SIG-M5 treated with dmso at 0.1 percent for 504 hours (cell line): ENCODE measurements around the gene CCDC83.
"Not testable (repeated sequence)": the region's sequence is repeated elsewhere in the genome, so short reads cannot be mapped to it uniquely, and the experiment has no call there.

Experiments
- DNase-seq: peaks from one replicate; lab custom pipeline; 2025; ENCODE audit not compliant: unreplicated experiment; lab: John Stamatoyannopoulos, UW

CCDC83 gene

DNA sequence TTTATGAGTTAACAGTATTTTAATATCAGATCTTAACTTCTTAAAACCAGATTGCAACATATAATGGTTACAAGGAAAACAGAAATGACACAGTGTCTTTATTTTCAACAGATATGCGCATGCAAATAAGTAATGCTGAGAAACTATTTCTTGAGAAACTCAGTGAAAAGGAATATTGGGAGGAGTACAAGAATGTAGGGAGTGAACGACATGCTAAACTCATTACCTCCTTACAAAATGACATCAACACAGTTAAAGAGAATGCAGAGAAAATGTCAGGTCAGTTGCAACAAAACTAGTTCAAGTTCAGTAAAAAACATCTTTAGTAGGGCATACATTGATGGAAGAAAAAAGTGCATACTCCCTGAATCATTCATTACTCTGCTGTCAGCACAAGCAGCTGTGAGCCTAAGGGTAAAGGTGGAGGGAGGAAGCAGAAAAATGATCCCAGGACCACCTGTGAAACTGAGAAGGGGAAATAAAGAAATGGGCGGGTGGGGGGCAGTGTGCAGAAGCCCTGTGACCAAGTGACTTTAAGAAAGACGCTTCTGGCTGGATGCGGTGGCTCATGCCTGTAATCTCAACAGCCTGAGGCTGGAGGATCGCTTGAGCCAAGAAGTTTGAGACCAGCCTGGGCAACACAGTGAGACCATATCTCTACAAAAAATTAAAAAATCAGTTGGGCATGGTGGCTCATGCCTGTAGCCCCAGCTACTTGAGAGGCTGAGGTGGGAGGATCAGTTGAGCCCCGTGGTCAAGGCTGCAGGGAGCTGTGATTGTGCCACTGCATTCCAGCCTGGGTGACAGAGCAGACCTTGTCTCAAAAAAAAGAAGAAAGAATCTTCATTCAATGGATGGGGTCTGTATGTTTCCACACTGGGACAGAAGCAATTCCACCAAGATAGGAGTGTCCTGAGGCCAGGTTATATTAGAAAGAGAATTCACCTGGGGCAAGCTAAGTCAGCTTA is 31.2 kb downstream of the CCDC83 start:
- no peak for DNase-seq

GRCh38 chr11:85889108-85889507 is 33.9 kb downstream of the CCDC83 start:
- DNase-seq: no peak

DNA sequence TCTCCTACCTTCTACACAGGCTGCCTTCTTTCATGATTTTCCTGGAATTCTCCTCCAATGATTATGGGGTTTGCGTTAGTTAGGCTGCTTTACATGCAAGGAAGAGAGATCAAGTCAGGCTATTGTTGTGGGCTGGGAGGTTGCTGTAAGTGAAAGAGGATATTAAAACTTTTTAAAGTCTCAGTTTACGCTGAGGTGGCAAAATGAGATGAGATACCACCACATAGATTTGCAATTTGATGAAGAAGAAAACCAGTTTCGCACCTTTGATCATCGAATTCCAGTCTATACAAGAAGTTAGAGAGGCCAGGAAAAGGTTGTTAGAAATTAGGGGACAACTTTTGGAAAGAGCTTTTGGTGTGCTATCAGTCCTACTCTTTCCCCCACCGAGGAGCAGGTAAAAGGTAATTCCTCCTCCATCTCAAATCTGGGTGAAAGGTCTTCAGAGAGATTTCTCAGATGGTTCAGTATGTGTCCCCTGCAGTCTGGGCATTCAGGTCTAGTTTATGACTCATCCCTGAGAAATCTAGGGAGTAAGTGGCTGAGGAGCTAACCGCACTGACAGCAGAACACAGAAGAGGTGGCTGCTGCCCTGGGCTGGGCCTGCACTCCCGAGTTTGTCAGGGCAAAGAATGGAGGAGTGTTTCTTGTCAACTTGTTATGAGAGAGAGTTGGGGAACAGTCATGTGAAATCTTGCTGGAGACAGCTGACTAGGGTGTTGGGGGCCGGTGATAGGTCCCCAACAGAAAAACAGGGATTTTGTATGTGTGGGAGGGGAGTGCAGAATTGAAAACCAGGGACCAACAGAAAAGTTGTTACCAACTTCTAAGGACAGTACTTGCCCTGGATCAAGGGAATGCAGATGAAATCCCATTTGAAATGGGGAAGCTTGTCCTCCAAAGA is 34.7 kb downstream of the CCDC83 start:
- peak; percentile 18 for DNase-seq

GRCh38 chr11:85893395-85893794 is 38.2 kb downstream of the CCDC83 start:
- no peak for DNase-seq

GRCh38 chr11:85896876-85897275 is 41.7 kb downstream of the CCDC83 start:
- no peak for DNase-seq

GRCh38 chr11:85898456-85898855 is 43.3 kb downstream of the CCDC83 start:
- DNase-seq: no peak

GRCh38 chr11:85902353-85902752 is 47.2 kb downstream of the CCDC83 start:
- no peak for DNase-seq

GRCh38 chr11:85903406-85903805 is 48.2 kb downstream of the CCDC83 start:
- no peak for DNase-seq

GRCh38 chr11:85903811-85904210 is 48.6 kb downstream of the CCDC83 start:
- no peak for DNase-seq

- no peak for DNase-seq
These were observed 57.2 kb downstream of the CCDC83 start for GRCh38 chr11:85912414-85912813.

DNA sequence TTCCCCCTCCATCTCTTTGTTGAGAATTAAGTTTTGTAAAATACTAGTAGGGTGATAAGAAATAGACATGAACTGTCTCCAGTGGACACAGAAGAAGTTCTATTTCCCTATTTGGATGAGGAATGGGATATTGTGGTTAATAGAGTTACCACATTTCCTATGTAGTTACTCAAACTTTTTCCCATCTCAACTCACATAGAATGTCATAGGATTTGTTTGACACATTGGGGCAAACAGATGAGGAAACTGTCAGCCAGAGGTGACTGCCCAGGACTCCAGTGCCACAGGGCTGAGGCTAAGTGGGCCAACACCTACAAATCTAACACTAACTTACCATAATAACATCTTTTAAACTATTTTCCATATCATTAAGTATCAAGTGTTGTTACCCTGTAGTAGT is 58.3 kb downstream of the CCDC83 start:
- DNase-seq: peak; percentile 44

GRCh38 chr11:85914425-85914824 is 59.2 kb downstream of the CCDC83 start:
- DNase-seq: no peak

DNA sequence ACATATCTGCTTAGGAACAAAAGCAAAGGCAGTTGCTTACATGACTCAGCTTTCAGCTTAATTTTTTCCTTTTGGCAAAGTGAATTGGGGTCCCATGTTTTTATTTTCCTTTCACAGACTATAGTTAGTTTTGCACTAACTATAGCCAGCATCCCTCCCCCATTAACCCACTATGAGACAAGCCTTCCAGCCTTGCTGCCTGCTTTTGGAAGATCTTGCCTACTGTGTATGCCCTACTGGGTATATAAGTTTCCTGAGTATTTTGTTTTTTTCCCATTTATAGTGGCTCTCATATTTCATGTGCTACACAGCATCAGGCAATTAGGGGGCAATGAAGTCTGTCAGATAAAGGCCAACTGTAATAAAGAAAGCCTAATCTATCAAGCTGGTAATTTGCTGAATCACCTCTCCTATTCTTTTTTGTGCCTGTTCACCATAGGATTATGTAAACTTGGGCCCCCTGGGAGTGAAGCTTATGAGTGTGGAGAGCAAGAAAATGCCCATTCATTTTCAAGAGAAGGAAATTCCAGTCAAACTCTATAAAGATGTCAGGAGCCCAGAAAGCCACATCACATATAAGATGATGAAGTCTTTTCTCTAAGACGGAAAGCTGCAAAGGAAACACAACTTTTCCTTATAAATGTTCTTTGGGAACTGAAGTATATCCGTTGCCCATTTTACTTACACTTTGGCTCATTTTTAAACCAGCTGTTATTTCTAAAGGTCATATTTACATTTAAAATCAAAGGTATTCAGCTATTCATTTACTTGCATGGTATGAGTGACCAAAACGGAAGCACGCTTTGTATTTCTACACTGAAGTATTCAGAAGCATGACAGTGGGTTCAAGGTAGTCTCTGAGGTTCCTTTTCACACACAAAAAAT is 64.0 kb downstream of the CCDC83 start:
- DNase-seq: no peak

GRCh38 chr11:85922367-85922766 is 67.2 kb downstream of the CCDC83 start:
- DNase-seq: no peak

- DNase-seq: no peak
These were observed 68.3 kb downstream of the CCDC83 start for GRCh38 chr11:85923455-85923854.

DNA sequence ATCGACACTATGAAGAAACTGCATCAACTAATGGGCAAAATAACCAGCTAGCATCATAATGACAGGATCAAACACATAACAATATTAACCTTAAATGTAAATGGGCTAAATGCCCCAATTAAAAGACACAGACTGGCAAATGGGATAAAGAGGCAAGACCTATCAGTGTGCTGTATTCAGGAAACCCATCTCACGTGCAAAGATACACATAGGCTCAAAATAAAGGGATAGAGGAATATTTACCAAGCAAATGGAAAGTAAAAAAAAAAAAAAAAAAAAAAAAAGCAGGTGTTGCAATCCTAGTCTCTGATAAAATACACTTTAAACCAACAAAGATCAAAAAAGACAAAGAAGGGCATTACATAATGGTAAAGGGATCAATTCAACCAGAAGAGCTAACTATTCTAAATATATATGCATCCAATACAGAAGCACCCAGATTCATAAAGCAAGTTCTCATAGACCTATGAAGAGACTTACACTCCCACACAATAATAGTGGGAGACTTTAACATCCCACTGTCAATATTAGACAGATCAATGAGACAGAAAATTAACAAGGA is 71.6 kb downstream of the CCDC83 start:
- DNase-seq: not testable (repeated sequence)

GRCh38 chr11:85930879-85931366 is 75.7 kb downstream of the CCDC83 start:
- no peak for DNase-seq

DNA sequence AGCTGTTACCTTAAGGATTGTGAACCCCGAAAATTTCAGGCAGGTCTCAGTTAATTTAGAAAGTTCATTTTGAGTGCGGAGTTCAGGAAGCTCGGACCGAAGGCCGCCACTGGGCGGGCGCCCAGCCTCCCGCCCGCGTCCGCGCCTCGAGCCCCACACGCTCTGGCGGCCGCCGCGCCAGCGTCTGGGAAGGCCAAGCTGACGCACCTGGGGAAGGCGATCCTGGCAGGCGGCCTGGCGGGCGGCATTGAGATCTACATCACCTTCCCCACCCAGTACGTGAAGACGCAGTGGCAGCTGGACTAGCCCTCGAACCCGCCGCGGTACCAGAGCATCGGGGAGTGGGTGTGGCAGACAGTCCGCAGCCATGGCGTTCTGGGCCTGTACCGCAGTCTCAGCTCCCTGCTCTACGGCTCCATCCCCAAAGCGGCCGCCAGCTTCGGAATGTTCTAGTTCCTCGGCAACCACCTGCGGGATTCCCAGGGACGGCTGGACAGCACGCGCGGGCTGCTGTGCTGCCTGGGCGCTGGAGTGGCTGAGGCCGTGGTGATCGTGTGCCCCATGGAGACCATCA is 79.5 kb downstream of the CCDC83 start:
- DNase-seq: no peak

DNA sequence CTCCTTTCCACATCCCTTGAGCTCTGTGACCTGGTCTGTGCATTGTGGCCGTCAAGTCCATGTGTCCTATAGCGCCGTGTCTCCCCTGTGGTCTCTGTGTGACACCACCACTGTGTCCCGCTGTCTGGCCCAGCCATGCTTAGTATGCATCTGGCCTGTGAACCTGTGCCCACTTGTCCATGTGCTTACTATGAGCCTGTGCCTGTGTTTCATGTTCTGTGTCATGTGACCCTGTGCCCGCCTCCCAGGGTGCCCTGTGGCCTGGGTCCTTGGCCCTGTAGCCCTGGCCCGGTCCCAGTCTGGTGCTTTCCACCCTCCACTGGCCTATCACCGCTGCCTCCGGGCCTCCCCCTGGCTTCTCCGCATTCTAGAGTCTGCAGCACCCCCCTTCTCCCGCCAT is 80.6 kb downstream of the CCDC83 start:
- DNase-seq: no peak

GRCh38 chr11:85937835-85938234 is 82.7 kb downstream of the CCDC83 start:
- no peak for DNase-seq
